HS-27A (cell line): ENCODE results near the gene SLC25A42.
"Not testable (repeated sequence)": the region's sequence is repeated elsewhere in the genome, so short reads cannot be mapped to it uniquely, and the experiment has no call there.

Source experiments
- DNase-seq: peaks from one replicate; pipeline ENCODE4 v3.0.0-alpha.2; 2012; ENCODE audit warnings: low read depth, missing footprints

Gene SLC25A42

GRCh38 chr19:19135713-19136112 lies 71.9 kb downstream of the SLC25A42 start:
- DNase-seq, result not testable (repeated sequence)

- DNase-seq, result no peak
Observed at GRCh38 chr19:19137556-19138108, 73.8 kb downstream of the SLC25A42 start.

- DNase-seq, result peak; percentile 93
Observed at GRCh38 chr19:19138109-19138981, 74.6 kb downstream of the SLC25A42 start, which contains the start of gene TMEM161A. Gene TMEM161A, minus strand, starts transcription at chr19:19138478. Its CDS starts 50 bp downstream, at chr19:19138428.

- no peak for DNase-seq
Observed at GRCh38 chr19:19139876-19140229, 76.1 kb downstream of the SLC25A42 start.

GRCh38 chr19:19140476-19140875 lies 76.7 kb downstream of the SLC25A42 start:
- DNase-seq, result no peak

GRCh38 chr19:19142347-19142746 lies 78.6 kb downstream of the SLC25A42 start:
- no peak for DNase-seq

- no peak for DNase-seq
Observed at GRCh38 chr19:19145281-19145680, 81.5 kb downstream of the SLC25A42 start.

- peak; percentile 5 for DNase-seq
Observed at GRCh38 chr19:19145684-19146608, 82.2 kb downstream of the SLC25A42 start.

- DNase-seq, result no peak
Observed at GRCh38 chr19:19146865-19147264, 83.1 kb downstream of the SLC25A42 start.

GRCh38 chr19:19147344-19147743 lies 83.5 kb downstream of the SLC25A42 start:
- no peak for DNase-seq

- not testable (repeated sequence) for DNase-seq
Observed at GRCh38 chr19:19148504-19148903, 84.7 kb downstream of the SLC25A42 start.

- DNase-seq, result no peak
Observed at GRCh38 chr19:19149435-19149834, 85.6 kb downstream of the SLC25A42 start.

GRCh38 chr19:19151418-19151817 lies 87.6 kb downstream of the SLC25A42 start:
- no peak for DNase-seq

GRCh38 chr19:19152668-19153384 lies 89.0 kb downstream of the SLC25A42 start:
- no peak for DNase-seq

GRCh38 chr19:19154768-19155494 lies 91.1 kb downstream of the SLC25A42 start:
- no peak for DNase-seq

GRCh38 chr19:19155495-19156219 lies 91.9 kb downstream of the SLC25A42 start:
- no peak for DNase-seq

GRCh38 chr19:19157808-19158207 lies 94.0 kb downstream of the SLC25A42 start:
- DNase-seq, result no peak

- no peak for DNase-seq
Observed at GRCh38 chr19:19159534-19159933, 95.7 kb downstream of the SLC25A42 start.

- no peak for DNase-seq
Observed at GRCh38 chr19:19160461-19161035, 96.8 kb downstream of the SLC25A42 start.

GRCh38 chr19:19162495-19162894 lies 98.7 kb downstream of the SLC25A42 start:
- DNase-seq, result no peak
